Measurements from ENCODE around the gene MYDGF. TPM values are rescaled to one million over a fixed set of nuclear protein-coding genes. Genes with fewer than 3 reads are reported as not detected.

Gene MYDGF
- total and polyA plus RNA-seq, 2 of the 13 experiments (the other 11 are each of a cell fraction or from before 2014, with no cell fraction given): 116 to 198 TPM

DNA sequence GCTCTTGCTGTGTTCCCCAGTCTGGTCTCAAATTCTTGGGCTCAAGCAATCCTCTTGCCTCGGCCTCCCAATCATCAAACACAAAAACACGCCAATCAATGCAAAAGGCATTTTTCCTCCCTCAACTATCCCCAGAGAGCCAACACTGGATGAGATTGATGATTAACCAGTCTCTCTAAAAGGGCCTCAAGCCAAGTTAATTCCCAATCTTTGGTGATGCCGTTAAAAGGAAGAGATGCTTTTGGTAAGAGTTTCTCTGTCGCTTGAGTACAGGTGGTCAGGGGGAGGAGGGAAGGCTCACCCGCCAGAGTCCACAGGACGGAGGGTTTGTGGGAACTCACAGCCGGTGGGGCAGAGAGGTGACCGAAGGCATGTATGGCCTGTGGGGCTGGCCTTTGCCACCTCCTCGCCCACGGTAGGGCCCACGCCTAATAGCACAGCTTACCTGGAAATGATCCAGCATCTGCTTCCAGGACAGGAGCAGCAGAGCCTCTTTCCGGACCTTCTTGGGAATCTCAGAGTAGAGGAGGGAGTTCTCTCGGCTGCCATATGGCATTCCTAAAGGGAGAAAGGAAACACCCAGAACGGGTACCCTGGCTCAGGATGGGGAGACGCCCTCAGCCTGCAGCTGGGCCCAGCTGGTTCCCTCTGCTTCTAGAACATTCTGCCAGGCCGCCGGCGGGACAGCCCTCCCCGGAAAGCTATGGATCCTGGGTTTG, 35.4 kb upstream of the MYDGF start (continued):
- TF ChIP-seq, protein P1, sequence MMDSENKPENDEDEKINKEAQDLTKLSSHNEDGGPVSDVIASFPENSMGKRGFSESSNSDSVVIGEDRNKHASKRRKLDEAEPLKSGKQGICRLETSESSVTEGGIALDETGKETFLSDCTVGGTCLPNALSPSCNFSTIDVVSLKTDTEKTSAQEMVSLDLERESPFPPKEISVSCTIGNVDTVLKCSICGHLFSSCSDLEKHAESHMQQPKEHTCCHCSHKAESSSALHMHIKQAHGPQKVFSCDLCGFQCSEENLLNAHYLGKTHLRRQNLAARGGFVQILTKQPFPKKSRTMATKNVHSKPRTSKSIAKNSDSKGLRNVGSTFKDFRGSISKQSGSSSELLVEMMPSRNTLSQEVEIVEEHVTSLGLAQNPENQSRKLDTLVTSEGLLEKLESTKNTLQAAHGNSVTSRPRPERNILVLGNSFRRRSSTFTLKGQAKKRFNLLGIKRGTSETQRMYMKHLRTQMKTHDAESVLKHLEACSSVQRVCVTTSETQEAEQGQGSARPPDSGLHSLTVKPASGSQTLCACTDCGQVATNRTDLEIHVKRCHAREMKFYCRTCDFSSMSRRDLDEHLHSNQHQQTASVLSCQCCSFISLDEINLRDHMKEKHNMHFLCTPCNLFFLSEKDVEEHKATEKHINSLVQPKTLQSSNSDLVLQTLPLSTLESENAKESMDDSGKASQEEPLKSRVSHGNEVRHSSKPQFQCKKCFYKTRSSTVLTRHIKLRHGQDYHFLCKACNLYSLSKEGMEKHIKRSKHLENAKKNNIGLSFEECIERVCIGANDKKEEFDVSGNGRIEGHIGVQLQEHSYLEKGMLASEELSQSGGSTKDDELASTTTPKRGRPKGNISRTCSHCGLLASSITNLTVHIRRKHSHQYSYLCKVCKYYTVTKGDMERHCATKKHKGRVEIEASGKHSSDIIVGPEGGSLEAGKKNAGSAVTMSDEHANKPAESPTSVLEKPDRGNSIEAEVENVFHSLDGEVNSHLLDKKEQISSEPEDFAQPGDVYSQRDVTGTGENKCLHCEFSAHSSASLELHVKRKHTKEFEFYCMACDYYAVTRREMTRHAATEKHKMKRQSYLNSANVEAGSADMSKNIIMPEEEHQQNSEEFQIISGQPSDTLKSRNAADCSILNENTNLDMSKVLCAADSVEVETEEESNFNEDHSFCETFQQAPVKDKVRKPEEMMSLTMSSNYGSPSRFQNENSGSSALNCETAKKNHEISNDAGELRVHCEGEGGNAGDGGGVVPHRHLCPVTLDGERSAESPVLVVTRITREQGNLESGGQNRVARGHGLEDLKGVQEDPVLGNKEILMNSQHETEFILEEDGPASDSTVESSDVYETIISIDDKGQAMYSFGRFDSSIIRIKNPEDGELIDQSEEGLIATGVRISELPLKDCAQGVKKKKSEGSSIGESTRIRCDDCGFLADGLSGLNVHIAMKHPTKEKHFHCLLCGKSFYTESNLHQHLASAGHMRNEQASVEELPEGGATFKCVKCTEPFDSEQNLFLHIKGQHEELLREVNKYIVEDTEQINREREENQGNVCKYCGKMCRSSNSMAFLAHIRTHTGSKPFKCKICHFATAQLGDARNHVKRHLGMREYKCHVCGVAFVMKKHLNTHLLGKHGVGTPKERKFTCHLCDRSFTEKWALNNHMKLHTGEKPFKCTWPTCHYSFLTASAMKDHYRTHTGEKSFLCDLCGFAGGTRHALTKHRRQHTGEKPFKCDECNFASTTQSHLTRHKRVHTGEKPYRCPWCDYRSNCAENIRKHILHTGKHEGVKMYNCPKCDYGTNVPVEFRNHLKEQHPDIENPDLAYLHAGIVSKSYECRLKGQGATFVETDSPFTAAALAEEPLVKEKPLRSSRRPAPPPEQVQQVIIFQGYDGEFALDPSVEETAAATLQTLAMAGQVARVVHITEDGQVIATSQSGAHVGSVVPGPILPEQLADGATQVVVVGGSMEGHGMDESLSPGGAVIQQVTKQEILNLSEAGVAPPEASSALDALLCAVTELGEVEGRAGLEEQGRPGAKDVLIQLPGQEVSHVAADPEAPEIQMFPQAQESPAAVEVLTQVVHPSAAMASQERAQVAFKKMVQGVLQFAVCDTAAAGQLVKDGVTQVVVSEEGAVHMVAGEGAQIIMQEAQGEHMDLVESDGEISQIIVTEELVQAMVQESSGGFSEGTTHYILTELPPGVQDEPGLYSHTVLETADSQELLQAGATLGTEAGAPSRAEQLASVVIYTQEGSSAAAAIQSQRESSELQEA (CRISPR knock-in tag; IDR thresholded peaks at IDR 0.05; ENCODE audit: not compliant biosample characterization): no peak
- TF ChIP-seq MAFG (CRISPR knock-in tag; IDR thresholded peaks at IDR 0.05): no peak
- TF ChIP-seq AKAP8 (CRISPR knock-in tag; IDR thresholded peaks at IDR 0.05): no peak
- TF ChIP-seq, protein P2, sequence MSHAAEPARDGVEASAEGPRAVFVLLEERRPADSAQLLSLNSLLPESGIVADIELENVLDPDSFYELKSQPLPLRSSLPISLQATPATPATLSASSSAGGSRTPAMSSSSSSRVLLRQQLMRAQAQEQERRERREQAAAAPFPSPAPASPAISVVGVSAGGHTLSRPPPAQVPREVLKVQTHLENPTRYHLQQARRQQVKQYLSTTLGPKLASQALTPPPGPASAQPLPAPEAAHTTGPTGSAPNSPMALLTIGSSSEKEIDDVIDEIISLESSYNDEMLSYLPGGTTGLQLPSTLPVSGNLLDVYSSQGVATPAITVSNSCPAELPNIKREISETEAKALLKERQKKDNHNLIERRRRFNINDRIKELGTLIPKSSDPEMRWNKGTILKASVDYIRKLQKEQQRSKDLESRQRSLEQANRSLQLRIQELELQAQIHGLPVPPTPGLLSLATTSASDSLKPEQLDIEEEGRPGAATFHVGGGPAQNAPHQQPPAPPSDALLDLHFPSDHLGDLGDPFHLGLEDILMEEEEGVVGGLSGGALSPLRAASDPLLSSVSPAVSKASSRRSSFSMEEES (CRISPR knock-in tag; IDR thresholded peaks at IDR 0.05): no peak
- TF ChIP-seq, protein P3, sequence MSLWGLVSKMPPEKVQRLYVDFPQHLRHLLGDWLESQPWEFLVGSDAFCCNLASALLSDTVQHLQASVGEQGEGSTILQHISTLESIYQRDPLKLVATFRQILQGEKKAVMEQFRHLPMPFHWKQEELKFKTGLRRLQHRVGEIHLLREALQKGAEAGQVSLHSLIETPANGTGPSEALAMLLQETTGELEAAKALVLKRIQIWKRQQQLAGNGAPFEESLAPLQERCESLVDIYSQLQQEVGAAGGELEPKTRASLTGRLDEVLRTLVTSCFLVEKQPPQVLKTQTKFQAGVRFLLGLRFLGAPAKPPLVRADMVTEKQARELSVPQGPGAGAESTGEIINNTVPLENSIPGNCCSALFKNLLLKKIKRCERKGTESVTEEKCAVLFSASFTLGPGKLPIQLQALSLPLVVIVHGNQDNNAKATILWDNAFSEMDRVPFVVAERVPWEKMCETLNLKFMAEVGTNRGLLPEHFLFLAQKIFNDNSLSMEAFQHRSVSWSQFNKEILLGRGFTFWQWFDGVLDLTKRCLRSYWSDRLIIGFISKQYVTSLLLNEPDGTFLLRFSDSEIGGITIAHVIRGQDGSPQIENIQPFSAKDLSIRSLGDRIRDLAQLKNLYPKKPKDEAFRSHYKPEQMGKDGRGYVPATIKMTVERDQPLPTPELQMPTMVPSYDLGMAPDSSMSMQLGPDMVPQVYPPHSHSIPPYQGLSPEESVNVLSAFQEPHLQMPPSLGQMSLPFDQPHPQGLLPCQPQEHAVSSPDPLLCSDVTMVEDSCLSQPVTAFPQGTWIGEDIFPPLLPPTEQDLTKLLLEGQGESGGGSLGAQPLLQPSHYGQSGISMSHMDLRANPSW (CRISPR knock-in tag; IDR thresholded peaks at IDR 0.05; ENCODE audit: borderline replicate concordance): no peak
- TF ChIP-seq, protein P4, sequence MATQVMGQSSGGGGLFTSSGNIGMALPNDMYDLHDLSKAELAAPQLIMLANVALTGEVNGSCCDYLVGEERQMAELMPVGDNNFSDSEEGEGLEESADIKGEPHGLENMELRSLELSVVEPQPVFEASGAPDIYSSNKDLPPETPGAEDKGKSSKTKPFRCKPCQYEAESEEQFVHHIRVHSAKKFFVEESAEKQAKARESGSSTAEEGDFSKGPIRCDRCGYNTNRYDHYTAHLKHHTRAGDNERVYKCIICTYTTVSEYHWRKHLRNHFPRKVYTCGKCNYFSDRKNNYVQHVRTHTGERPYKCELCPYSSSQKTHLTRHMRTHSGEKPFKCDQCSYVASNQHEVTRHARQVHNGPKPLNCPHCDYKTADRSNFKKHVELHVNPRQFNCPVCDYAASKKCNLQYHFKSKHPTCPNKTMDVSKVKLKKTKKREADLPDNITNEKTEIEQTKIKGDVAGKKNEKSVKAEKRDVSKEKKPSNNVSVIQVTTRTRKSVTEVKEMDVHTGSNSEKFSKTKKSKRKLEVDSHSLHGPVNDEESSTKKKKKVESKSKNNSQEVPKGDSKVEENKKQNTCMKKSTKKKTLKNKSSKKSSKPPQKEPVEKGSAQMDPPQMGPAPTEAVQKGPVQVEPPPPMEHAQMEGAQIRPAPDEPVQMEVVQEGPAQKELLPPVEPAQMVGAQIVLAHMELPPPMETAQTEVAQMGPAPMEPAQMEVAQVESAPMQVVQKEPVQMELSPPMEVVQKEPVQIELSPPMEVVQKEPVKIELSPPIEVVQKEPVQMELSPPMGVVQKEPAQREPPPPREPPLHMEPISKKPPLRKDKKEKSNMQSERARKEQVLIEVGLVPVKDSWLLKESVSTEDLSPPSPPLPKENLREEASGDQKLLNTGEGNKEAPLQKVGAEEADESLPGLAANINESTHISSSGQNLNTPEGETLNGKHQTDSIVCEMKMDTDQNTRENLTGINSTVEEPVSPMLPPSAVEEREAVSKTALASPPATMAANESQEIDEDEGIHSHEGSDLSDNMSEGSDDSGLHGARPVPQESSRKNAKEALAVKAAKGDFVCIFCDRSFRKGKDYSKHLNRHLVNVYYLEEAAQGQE (IDR thresholded peaks at IDR 0.05; ENCODE audit: borderline replicate concordance in 1 of 2, low read depth in 1 of 2, low read length in 2 of 2): no peak
- no peak for TF ChIP-seq SIN3B (IDR thresholded peaks at IDR 0.05; ENCODE audit: low read length)

All from HepG2 (cell line).